ENCODE results near the gene PAXIP1.
"Not testable (repeated sequence)": the region's sequence is repeated elsewhere in the genome, so short reads cannot be mapped to it uniquely, and the experiment has no call there.

Gene PAXIP1

GRCh38 chr7:154942691-154943090 lies 60.2 kb downstream of the PAXIP1 start:
- no peak for DNase-seq

DNA sequence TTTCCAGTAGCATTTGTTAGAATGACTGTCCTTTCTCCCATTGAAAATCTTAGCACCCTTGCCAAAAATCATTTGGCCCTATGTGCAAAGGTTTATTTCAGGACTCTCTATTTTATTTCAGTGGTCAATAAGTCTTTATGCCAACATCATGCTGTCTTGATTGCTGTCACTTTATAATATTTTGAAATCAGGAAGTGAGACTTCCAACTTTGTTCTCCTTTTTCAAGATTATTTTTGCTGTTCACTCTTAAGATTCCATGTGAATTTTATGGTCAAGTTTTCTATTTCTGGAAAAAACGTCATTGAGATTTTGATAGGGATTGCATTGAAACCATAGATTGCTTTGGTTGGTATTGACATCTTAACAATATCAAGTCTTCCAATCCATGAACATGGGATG lies 65.1 kb downstream of the PAXIP1 start:
- DNase-seq = no peak

GRCh38 chr7:154934353-154934952 lies 68.5 kb downstream of the PAXIP1 start:
- DNase-seq = not testable (repeated sequence)

DNA sequence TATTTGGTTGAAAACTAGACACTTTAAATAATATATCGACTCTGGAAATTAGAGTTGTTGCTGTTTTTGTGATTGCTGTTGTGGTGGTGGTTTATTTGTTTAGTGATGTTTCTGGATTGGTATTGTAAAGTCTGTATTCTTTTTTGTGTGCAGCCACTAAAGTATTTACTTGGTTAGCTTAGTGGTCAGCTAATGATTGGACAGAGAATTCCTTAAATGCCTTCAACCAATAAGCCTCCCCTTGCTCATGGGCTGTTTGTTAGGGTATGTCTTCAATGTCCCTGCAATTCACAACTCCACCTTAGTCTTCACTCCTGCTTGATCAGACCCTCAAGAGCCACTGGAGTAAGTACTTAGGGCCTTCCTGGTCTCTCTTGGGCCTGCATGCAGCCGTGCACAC lies 71.0 kb downstream of the PAXIP1 start:
- DNase-seq = no peak

GRCh38 chr7:154929006-154929726 lies 73.8 kb downstream of the PAXIP1 start:
- peak in 1 of 2 experiments; percentile 17 for DNase-seq

- peak; percentile 63 to 74 for DNase-seq
Observed at GRCh38 chr7:154928136-154929005, 74.6 kb downstream of the PAXIP1 start.

GRCh38 chr7:154927624-154928125 lies 75.2 kb downstream of the PAXIP1 start:
- peak; percentile 68 to 92 for DNase-seq

DNA sequence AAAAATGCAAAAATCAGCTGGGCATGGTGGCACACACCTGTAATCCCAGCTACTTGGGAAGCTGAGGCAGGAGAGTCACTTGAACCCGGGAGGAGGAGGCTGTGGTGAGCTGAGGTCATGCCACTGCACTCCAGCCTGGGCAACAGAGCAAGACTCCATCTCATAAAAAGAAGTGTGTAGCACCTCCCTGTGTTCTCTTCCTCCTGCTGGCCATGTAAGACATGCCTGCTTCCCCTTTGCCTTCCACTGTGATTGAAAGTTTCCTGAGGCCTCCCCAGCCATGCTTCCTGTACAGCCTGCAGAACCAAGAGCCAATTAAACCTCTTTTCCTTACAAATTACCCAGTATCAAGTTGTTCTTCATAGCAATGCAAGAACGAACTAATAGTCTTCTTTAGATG lies 80.5 kb downstream of the PAXIP1 start:
- not testable (repeated sequence) for DNase-seq

DNA sequence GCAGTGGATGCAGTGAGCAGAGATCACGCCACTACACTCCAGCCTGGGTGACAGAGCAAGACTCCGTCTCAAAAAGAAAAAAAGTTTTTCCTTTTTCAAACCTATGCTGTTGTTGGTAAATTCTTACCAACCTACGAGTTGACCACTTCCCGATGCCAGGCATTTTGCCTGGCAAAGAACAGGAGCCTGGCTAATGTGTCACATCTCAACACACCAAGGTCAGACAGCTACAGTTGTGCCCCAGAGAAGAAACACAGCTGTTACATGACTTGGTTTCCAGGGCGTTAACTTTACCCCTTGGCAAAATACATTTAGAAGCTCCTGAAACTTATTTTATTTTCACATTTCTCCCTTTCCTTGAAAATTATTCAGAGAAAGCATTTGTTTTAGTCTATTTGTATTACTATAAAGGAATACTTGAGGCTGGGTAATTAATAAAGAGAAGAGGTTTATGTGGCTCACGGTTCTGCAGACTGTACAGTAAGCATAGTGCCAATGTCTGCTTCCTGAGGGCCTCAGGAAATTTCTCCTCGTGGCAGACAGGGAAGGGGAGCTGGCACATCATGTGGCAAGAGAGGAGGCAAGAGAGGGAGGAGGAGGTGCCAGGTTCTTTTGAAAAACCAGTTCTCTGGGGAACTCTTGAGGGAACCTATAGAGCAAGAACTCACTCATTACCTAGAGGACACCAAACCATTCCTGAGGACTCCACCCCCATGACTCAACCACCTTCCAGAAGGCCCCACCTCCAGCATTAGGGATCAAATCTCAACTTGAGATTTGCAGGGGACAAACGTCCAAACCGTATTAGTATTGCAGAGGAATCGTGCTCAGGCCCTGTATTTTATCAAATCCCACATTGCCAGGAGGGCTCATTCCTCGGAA lies 83.3 kb downstream of the PAXIP1 start:
- DNase-seq = no peak

DNA sequence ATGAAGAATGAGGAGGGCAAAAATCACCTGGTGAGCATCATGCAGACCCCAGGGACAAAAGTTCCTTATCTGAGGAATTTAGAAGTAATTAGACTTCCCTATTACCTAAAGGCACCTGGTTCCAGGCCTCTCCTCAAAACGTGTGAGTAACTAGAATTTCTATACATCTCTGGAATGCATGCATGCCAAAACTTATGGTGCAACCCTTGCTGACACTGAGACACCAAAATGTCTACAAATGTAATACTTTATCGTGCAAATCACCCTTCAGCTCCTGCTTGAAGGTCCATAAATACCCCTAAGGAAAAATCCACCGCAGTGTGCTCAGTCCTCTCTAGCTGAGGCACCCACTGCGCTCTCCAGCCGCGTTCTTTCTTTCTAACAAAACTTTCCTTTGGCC lies 84.2 kb downstream of the PAXIP1 start:
- no peak for DNase-seq

GRCh38 chr7:154918266-154918665 lies 84.7 kb downstream of the PAXIP1 start:
- no peak for DNase-seq

GRCh38 chr7:154917808-154918160 lies 85.1 kb downstream of the PAXIP1 start:
- DNase-seq = no peak

DNA sequence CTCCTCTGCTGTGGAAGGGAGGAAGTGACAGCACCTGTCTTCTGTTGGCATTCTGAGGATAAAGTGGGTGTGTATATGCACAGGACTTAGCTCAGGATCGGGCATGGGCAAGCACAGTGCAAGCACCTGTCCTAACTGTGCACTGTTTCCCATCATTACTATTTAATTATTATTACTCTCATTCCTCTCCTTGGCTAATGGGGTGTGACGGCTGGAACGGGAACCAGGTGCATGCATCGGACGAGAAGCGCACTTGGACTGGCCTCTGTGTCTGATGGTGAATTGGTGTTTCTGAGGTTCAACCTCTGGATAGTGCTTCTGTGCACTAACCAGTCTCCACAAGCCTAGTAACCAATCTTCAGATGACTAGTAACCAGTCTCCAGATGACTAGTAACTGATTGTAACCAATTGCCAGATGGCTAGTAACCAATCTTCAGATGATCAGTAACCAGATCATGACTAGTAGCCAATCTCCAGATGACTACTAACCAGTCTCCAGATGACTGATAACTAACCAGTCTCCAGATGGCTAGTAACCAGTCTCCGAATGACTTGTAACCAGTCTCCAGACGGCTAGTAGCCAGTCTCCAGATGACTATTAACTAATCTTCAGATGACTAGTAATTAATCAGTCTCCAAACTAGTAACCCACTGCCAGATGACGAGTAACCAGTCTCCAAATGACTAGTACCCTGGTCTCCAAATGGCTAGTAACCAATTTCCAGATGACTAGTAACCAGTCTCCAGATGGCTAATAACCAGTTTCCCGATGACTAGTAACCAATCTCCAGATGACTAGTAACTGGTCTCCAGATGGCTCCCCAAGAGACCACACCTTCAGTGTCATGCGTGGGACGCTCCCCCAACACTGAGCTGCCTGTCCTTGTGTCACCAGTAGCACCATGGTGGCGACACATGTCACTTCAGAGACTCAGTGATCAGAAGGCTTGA lies 85.8 kb downstream of the PAXIP1 start:
- DNase-seq = peak in 1 of 2 experiments; percentile 25

DNA sequence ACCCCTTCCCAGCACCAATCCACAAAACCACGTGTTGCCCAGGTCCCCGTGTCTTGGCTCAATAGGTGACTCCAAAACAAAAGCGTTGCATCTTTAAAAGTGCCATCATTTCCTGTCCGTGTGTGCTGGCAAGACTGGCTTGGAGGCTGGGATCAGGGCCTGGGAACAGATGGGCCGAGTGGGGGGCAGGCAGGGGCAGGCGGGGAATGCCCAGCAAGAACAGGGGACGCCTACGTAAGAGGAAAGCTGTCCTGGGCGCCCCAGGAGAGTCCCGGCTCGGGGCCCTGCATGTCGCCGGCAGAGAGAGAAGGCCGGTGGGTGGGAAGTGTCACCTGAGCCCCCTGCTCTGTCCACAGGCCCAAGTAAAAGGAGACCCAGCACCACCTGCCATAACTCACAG lies 86.5 kb downstream of the PAXIP1 start:
- DNase-seq = no peak

GRCh38 chr7:154915600-154915999 lies 87.3 kb downstream of the PAXIP1 start:
- DNase-seq = no peak

DNA sequence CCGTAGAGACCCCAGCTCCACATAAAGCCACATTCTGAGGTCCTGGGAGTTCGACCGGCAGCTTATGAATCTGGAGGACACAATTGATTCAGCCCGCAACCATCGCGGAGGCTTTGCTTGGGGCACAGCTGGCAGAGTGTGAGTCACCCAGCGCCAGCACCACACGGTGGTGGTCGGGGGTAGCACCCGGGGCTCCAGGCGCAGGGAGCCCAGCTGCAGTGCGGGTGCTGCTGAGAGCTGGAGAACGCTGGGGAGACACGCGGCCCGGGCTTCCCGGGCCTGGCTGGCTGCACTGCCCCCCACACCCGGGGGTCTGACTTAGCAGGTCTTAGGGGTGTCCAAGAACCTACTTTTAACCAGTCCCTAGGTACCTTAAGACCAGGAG lies 87.9 kb downstream of the PAXIP1 start:
- peak in 1 of 2 experiments; percentile 35 for DNase-seq

GRCh38 chr7:154914308-154914995 lies 88.5 kb downstream of the PAXIP1 start:
- DNase-seq = no peak

- peak; percentile 70 to 92 for DNase-seq
Observed at GRCh38 chr7:154913638-154914307, 89.2 kb downstream of the PAXIP1 start.

- no peak for DNase-seq
Observed at GRCh38 chr7:154912871-154913637, 89.9 kb downstream of the PAXIP1 start.
